HepG2 (cell line): ENCODE results near the gene CELF5.

Experiments
- ASH2L ChIP-seq: fragments of 300-600, 200-600 bp; sonication (generic); IDR thresholded peaks from 2 replicates; pipeline ENCODE4 v1.7.0; 2017; ENCODE audit warnings: low read depth, mild to moderate bottlenecking, moderate library complexity, mixed read lengths, low read length; ENCODE audit not compliant: insufficient read length
- CHD2 ChIP-seq: IDR thresholded peaks from 2 replicates; pipeline ENCODE4 v1.6.1; 2011; ENCODE audit warnings: low read depth, low read length, improper control_type of control experiment
- NCOA2 ChIP-seq: sonication (generic); formaldehyde crosslinking; IDR thresholded peaks from 2 replicates; pipeline ENCODE4 v1.8.0; 2022; ENCODE audit warnings: inconsistent platforms
- RFX1 ChIP-seq: fragments of 450-650 bp; IDR thresholded peaks from 2 replicates; pipeline ENCODE4 v1.6.1; 2017
- SIN3A ChIP-seq: IDR thresholded peaks from 2 replicates; pipeline ENCODE4 v1.6.1; 2011; ENCODE audit warnings: low read depth, mild to moderate bottlenecking, control low read depth, low read length, borderline replicate concordance
- ZNF33A ChIP-seq: sonication (generic); formaldehyde crosslinking; IDR thresholded peaks from 2 replicates; pipeline ENCODE4 v1.5.1; 2020; ENCODE audit warnings: missing genetic modification reagents, mild to moderate bottlenecking, moderate library complexity, borderline replicate concordance
- TF ChIP-seq, protein P1 (sequence below): sonication (generic); formaldehyde crosslinking; IDR thresholded peaks from 2 replicates; pipeline ENCODE4 v1.5.0; 2020; ENCODE audit warnings: mild to moderate bottlenecking, missing genetic modification reagents, moderate library complexity

DNA sequence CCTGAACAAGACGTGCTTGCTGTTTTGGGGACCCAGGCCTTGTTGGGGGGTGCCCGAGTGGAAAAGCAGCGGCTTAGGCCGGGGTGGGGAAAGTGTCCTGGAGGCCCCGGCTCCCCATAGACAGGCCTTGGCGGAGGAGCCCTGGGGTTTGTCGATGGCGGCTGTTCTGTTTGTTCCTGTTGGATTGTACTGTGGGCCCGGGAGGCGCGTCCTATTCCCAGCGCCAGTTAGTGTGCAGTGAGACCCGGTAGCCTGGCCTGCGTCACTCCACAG is 27.6 kb upstream of the CELF5 start:
- TF ChIP-seq, protein P1, sequence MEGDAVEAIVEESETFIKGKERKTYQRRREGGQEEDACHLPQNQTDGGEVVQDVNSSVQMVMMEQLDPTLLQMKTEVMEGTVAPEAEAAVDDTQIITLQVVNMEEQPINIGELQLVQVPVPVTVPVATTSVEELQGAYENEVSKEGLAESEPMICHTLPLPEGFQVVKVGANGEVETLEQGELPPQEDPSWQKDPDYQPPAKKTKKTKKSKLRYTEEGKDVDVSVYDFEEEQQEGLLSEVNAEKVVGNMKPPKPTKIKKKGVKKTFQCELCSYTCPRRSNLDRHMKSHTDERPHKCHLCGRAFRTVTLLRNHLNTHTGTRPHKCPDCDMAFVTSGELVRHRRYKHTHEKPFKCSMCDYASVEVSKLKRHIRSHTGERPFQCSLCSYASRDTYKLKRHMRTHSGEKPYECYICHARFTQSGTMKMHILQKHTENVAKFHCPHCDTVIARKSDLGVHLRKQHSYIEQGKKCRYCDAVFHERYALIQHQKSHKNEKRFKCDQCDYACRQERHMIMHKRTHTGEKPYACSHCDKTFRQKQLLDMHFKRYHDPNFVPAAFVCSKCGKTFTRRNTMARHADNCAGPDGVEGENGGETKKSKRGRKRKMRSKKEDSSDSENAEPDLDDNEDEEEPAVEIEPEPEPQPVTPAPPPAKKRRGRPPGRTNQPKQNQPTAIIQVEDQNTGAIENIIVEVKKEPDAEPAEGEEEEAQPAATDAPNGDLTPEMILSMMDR (CRISPR knock-in tag), result no peak
- TF ChIP-seq RFX1 (no peak), SIN3A (no peak), ASH2L (no peak), ZNF33A (no peak), NCOA2 (no peak), CHD2 (no peak)
